GM12878 (cell line): ENCODE data around the gene NAA10.

ENCODE experiments used
- ASH2L ChIP-seq: fragments of 300-600, 200-600 bp; sonication (generic); IDR thresholded peaks from 2 replicates; pipeline ENCODE4 v1.6.1; 2017; ENCODE audit warnings: low read depth, mild to moderate bottlenecking, borderline replicate concordance
- ATF3 ChIP-seq: IDR thresholded peaks from 2 replicates; pipeline ENCODE4 v1.6.1; 2011; ENCODE audit warnings: low read depth, mild to moderate bottlenecking, low read length, moderate library complexity, borderline replicate concordance; ENCODE audit errors: extremely low read depth
- CTCF ChIP-seq, 3 experiments: IDR thresholded peaks in 2 of 3; conservative IDR thresholded peaks in 1 of 3; 2 replicates each; pipeline ENCODE4 v1.5.1; 2011; ENCODE audit warnings: low read depth in 3 of 3, low read length in 3 of 3, mild to moderate bottlenecking in 3 of 3, control low read depth in 2 of 3, moderate library complexity in 2 of 3, inconsistent platforms in 1 of 3, mixed read lengths in 1 of 3; ENCODE audit not compliant: control insufficient read depth in 2 of 3, insufficient read depth in 1 of 3; ENCODE audit errors: extremely low read depth in 1 of 3
- NBN ChIP-seq: fragments of 450-650 bp; IDR thresholded peaks from 2 replicates; pipeline ENCODE4 v1.6.1; 2016

- TF ChIP-seq CTCF (IDR thresholded peaks at IDR 0.05 in 2 of 3, conservative IDR thresholded peaks at IDR 0.05 in 1 of 3; ENCODE audit: control insufficient read depth in 2 of 3, extremely low read depth in 1 of 3, insufficient read depth in 1 of 3, low read depth in 3 of 3, low read length in 3 of 3) (no peak), ASH2L (no peak), ATF3 (no peak), NBN (no peak)
These were observed 30.6 kb downstream of the NAA10 start, which contains the start of gene AVPR2 for GRCh38 chrX:153903991-153904957.
